ENCODE measurements around the gene NTNG2.

DNA sequence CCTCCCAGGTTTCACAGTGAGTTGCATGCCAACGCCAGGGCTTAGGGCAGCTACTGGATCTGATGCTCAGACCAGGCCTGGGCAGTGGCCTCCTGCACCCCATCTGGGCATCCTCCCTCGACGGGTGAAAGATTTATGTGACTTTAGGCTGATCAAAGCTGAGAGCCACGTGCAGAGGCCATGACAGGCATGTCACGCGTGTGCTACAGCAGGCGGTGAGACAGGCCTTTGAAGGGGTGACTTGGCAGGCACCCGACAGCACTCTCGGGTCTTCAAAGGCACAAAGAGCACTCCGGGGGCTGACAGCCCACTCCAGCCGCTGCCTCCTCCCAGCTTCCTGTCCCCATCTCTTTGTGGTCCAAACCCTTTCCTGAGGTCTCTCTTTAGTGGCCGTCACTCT lies 66.2 kb downstream of the NTNG2 start:
- TF ChIP-seq, protein P1, sequence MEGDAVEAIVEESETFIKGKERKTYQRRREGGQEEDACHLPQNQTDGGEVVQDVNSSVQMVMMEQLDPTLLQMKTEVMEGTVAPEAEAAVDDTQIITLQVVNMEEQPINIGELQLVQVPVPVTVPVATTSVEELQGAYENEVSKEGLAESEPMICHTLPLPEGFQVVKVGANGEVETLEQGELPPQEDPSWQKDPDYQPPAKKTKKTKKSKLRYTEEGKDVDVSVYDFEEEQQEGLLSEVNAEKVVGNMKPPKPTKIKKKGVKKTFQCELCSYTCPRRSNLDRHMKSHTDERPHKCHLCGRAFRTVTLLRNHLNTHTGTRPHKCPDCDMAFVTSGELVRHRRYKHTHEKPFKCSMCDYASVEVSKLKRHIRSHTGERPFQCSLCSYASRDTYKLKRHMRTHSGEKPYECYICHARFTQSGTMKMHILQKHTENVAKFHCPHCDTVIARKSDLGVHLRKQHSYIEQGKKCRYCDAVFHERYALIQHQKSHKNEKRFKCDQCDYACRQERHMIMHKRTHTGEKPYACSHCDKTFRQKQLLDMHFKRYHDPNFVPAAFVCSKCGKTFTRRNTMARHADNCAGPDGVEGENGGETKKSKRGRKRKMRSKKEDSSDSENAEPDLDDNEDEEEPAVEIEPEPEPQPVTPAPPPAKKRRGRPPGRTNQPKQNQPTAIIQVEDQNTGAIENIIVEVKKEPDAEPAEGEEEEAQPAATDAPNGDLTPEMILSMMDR (conservative IDR thresholded peaks at IDR 0.05; ENCODE audit: low read length) = no peak
- TF ChIP-seq EZH2phosphoT487 (IDR thresholded peaks at IDR 0.05; ENCODE audit: borderline replicate concordance) = no peak

Data from Loucy (cell line).